Endothelial cell (in vitro differentiated cells): ENCODE measurements around the gene PSMA1. TPM values are rescaled to one million over a fixed set of nuclear protein-coding genes. Genes with fewer than 3 reads are reported as not detected.

ENCODE experiments used
- DNase-seq: peaks from one replicate; pipeline ENCODE4 v3.0.0; 2021; ENCODE audit warnings: low spot score
- H3K27ac Mint-ChIP-seq: one replicate; pipeline ENCODE4 v1.8.0; 2021; ENCODE audit warnings: mixed read lengths, inconsistent platforms; ENCODE audit not compliant: unreplicated experiment
- H3K27me3 Mint-ChIP-seq: one replicate; pipeline ENCODE4 v1.8.0; 2021; ENCODE audit warnings: mild to moderate bottlenecking, moderate library complexity, mixed read lengths, inconsistent platforms; ENCODE audit not compliant: unreplicated experiment
- H3K36me3 Mint-ChIP-seq: one replicate; pipeline ENCODE4 v1.8.0; 2021; ENCODE audit warnings: mild to moderate bottlenecking, low read depth, mixed read lengths, inconsistent platforms; ENCODE audit not compliant: unreplicated experiment
- H3K4me1 Mint-ChIP-seq: one replicate; pipeline ENCODE4 v1.8.0; 2021; ENCODE audit warnings: mild to moderate bottlenecking, mixed read lengths, inconsistent platforms; ENCODE audit not compliant: unreplicated experiment
- H3K4me3 Mint-ChIP-seq: one replicate; pipeline ENCODE4 v1.8.0; 2021; ENCODE audit warnings: mild to moderate bottlenecking, mixed read lengths, inconsistent platforms; ENCODE audit not compliant: unreplicated experiment
- H3K9me3 Mint-ChIP-seq: one replicate; pipeline ENCODE4 v1.8.0; 2021; ENCODE audit warnings: mixed read lengths, inconsistent platforms; ENCODE audit not compliant: unreplicated experiment
- CTCF ChIP-seq: fragments of 200-600 bp; sonication (generic); IDR thresholded peaks from one replicate; pipeline ENCODE4 v1.5.0; 2021; ENCODE audit warnings: antibody characterized with exemption; ENCODE audit not compliant: unreplicated experiment
- total RNA-seq: library from RNA; stranded (reverse); fragmentation: NEBNext Ultra II Directional; extraction: Animal tissue kit (Norgen Biotek cat#: 25700); gene quantifications from one replicate; pipeline ENCODE4 v1.2.1, GENCODE V29; 2021; ENCODE audit not compliant: unreplicated experiment

The PSMA1 gene
- total RNA-seq, 1 donor from 2014 or later = 163 TPM

- peak overlapping the region; percentile 27 for H3K4me3 Mint-ChIP-seq
- TF ChIP-seq CTCF = no peak
- no peak overlapping the region for H3K27ac Mint-ChIP-seq
- H3K27me3 Mint-ChIP-seq = no peaks in the 10 kb centered on the region
- no peaks in the 10 kb centered on the region for H3K9me3 Mint-ChIP-seq
- no peaks in the 10 kb centered on the region for H3K4me1 Mint-ChIP-seq
- DNase-seq = no peak
- peaks cover 34% of the 10 kb centered on the region for H3K36me3 Mint-ChIP-seq
Measured at GRCh38 chr11:14506532-14506931, 13.7 kb downstream of the PSMA1 start.

GRCh38 chr11:14503023-14503422 lies 17.2 kb downstream of the PSMA1 start:
- H3K36me3 Mint-ChIP-seq = peaks cover 20% of the 10 kb centered on the region
- H3K27me3 Mint-ChIP-seq = no peaks in the 10 kb centered on the region
- H3K4me1 Mint-ChIP-seq = peaks cover 8% of the 10 kb centered on the region
- H3K27ac Mint-ChIP-seq = no peak overlapping the region
- no peak overlapping the region for H3K4me3 Mint-ChIP-seq
- no peak for TF ChIP-seq CTCF
- no peak for DNase-seq
- H3K9me3 Mint-ChIP-seq = no peaks in the 10 kb centered on the region

GRCh38 chr11:14502039-14502438 lies 18.1 kb downstream of the PSMA1 start:
- H3K27ac Mint-ChIP-seq = no peak overlapping the region
- H3K9me3 Mint-ChIP-seq = no peaks in the 10 kb centered on the region
- no peak overlapping the region for H3K4me3 Mint-ChIP-seq
- H3K27me3 Mint-ChIP-seq = no peaks in the 10 kb centered on the region
- H3K36me3 Mint-ChIP-seq = peaks cover 26% of the 10 kb centered on the region
- H3K4me1 Mint-ChIP-seq = peaks cover 16% of the 10 kb centered on the region
- DNase-seq = no peak
- no peak for TF ChIP-seq CTCF

- Mint-ChIP-seq H3K9me3 (no peaks in the 10 kb centered on the region), H3K4me3 (peak overlapping the region; percentile 96), H3K36me3 (peaks cover 18% of the 10 kb centered on the region), H3K4me1 (peaks cover 19% of the 10 kb centered on the region), H3K27me3 (no peaks in the 10 kb centered on the region), H3K27ac (peak overlapping the region; percentile 96)
- no peak for TF ChIP-seq CTCF
- peak; percentile 16 for DNase-seq
Measured at GRCh38 chr11:14500181-14500651, 20.0 kb downstream of the PSMA1 start.

GRCh38 chr11:14499560-14500180 lies 20.5 kb downstream of the PSMA1 start, which contains the start of gene COPB1:
Gene COPB1 (minus strand): TSS chr11:14499811. CDS start chr11:14498928, 883 bp downstream.
- Mint-ChIP-seq H3K9me3 (no peaks in the 10 kb centered on the region), H3K4me1 (peaks cover 19% of the 10 kb centered on the region), H3K36me3 (peaks cover 22% of the 10 kb centered on the region), H3K27me3 (no peaks in the 10 kb centered on the region), H3K4me3 (peak within 1 kb of the TSS; percentile 96), H3K27ac (peak within 1 kb of the TSS; percentile 96)
- peak; percentile 87 for DNase-seq
- TF ChIP-seq CTCF = no peak
